GM19351 (cell line): Measurements from ENCODE around the gene INAFM2.
A peak's percentile ranks its signal among the peaks of the same experiment; 100 is the strongest.

ENCODE experiments used
- ATAC-seq: cut with Tn5 transposase; IDR thresholded peaks from one replicate; pipeline ENCODE4 v1.9.1; 2021; ENCODE audit warnings: mild to moderate bottlenecking, moderate library complexity; ENCODE audit not compliant: unreplicated experiment

The INAFM2 gene

DNA sequence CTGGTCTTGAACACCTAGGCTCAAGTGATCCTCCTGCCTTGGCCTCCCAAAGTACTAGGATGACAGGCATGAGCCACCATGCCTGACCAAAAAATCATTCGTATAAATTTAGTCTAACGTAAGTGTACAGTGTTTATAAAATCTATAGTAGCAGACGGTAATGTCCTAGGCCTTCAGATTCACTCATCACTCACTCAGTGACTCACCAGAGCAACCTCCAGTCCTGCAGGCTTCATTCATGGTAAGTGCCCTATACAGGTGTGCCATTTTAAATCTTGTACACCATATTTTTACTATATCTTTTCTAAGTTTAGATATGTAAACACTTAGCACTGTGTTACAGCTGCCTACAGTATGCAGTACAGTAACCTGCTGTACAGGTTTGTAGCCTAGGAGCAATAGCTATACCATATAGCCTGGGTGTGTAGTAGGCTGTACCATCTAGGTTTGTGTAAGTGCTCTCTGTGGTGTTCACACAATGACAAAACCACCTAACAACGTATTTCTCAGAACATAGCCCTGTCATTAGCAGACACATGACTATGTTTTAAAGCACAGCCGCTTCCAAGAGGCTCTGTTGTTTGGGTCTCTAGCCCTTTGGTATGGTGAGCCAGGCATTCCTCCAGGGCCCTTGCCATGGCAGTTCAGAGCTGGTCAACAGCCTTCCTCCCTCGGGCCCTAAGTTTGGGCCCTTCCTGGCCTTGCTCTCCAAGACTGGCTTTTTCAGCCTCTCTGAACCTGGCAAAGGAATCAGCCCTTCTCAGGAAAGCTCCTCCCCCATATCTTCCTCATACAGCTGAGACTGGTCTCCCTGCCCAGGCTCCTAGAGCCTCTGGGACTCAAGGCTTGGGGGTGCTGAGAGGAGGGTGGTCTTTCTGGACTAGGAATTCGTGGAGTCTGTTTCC, 19.2 kb downstream of the INAFM2 start:
- ATAC-seq: no peak

DNA sequence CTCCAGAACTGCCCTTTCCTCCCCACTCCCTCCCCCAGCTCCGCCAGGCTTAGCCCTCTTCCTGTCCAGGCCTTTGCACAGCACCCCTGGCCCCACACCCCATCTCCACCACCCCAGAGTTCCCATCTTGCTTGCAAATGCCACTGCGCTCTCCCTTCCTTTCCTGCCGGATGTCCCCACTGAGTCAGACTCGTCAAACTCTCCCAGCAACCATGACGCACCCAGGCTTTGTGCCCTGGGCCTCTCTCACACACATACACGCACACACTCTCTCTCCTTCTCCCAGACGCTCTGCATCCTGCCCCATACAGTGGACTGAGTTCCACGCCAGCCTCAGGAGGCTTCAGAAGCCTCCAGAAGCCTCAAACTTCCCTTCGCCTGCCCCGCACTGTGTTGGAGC, 20.0 kb downstream of the INAFM2 start:
- ATAC-seq: no peak

DNA sequence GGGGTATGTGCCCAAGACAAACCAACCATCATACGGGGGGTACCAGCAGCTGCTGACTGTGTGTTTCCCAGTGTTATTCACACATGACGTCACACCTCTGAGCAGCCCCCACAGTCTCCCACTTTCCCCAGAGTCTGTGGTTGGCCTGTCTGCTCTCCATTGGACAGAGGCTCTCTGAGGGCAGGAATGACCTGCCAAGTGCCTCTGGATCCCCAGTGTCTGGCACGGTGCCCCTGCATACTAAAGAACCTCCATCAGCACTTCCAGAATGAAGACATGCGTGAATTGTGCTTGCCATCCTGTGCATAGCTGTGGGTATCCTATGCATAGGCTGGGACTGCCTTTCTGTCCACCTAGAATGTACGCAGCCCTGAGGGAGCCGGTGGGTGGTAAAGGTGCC, 20.7 kb downstream of the INAFM2 start:
- no peak for ATAC-seq

DNA sequence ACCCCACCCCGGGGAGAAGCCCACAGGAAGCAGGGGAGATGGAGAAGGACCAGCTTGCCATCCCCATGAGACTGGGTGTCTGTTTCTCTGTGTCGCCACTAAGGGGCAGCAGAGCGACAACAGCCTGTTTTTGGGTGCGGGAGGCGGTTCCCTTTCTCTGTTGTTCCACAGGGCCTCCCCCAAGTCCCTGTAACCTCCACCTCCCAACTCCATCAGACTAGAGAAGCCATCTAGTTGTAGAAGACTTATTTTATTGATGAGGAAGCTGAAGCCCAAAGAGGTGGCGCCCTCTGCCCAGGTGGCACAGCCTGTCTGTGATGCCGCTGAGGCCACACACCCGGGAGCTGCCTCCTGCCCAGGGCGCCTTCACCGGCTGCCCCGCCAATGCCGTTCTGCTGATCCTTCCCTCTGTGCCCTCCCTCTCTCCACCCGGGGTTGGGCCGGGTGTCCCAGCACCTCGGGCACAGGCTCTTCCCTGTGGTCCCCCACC, 21.2 kb downstream of the INAFM2 start:
- ATAC-seq: no peak

DNA sequence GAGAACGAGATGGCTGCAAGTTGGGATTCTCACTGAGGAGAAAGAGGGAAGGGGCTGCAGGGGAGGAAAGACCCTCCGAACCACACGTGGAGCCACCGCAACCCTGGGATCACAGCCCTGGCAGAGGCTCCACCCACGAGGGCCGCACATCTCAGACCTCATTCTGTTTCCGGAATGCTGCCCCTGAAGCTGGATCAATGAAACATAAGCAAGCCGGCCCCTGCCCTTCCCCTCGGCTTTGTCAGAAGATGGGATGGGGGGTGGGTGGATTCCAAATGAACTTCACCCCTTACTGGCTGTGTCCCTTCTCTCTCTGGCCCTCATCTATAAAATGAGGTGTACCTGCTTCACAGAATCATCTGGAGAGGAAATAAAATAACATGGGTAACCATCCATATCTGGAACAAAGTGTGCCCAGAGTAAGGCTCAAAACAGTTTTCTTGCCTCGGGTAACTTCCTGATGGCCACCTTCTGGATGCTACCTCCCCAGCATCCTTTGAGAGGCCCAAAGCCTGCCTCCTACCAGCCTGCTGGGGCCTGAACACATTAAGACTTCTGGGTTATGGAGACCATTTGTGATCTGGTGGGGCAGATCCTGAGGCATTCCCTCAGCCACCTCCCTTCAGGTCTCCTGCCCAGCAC, 21.9 kb downstream of the INAFM2 start:
- ATAC-seq: no peak

DNA sequence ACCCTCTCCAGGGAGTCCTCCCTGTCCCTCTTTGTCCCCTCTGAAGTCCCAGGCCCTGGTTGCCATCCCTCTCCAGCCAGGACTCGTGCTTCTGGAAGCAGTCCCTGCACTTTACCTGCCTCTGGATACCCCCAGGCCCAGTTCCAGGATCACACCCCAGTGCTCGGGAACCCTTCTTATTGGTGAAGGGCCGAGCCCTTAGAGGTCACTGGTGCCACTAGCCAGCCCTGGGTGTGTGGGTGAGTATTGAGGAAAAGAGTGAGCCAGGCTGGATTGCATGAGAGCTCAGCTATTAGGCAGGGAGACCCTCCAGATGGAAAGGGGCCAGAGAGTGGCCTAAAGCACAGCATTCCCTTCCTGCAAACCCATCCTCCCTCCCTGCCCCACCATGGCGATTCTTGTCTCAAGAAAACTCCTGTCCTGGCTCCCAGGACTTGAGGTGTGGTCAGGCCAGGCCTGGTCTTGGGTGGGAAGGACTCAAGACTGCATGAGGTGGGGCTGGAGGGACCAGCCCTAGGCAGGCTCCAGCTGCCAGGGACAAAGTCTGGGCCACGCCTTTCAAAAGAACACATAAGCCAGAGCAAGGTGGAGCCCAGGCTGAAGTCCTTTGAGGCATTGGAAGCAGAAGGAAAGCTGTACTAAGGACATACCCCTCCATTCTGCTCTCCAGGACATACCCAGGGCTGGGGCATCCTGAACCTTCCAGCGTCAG, 22.5 kb downstream of the INAFM2 start:
- no peak for ATAC-seq

DNA sequence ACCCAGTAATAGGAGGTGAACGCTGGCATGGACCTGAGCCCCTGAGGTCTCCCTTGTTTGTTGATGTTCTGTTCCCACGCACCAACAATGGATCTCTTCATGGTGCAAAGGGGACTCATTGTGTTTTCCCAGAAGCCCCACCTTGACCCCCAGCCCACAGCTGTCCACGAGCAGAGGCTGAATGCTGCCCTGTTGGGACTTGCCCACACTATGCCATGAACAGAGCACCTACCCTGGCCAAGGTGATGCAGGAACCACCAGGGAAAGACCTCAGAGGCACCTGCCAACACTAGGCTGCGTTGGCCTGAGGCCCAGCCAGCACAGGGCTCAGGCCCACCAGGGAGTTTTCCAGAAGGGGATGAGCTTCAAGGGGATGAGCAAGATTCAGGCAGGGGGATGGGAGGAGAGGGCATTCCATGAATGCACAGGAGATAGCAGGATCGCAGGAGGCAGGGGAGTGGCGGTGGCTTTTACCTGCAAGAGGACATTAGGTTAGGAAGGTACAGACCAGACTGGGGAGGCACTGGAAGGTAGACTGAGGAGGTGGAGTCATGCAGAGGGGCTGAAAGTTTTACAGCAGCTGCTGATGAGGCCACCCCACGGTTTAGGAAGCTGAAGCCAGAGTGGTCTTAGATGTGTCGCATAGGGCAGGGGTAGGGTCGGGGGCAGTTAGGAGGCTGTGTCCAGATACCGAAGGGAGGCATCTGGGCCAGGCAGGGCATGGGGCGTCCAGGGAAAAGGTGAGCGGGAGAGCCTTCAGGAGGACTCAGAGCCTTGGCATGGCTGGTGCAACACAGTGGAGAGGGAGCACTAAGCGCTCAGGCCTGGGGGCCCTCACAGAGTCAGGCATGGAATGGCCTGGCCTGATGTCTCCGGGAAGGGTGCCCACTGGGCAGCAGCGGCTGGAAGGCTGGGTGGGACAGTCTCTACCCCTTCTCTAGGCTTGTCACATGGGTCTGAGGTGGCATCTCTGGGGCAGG, 23.4 kb downstream of the INAFM2 start:
- ATAC-seq: no peak

DNA sequence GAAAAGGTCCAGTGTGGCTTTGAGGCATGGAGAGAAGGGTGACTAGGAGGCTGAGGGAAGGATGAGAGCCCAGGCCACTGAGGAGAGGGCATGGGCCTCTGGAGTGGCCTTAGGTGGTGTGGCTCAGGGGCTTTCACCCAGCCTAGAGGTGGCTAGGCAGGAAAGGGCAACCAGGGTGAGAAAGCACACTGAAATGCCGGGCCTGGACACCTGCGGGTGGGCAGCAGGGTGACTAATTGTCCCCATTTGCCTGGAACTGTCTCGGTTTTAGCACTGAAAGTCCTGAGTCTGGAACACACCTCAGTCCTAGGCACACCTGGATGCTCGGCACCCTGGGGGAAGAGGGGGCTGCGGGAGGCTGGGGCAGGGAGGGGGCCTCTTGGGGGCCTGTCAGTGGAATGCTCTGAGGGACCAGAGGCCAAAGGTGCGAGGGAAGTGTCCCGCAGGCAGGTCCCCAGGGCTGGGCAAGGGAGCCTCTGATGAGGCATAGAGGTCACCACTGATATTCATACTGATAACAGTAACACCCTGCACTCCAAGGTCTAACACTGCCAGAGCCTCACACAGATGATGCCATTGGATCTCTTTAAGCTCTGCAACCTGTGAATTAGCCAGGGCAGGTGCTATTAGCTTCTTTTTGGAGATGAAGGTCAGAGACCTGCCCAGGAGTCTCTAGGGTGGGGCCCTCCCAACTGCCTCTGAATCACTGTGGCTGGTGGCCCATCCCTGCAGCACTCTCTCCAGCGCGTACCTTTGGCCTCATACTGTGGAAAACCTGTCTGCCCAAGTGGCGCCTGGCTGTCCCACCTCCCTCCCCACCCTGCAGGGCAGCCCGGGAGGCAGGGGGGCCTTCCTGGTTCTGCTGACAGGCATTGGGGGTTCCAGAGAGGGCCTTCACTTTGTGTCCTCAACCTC, 24.3 kb downstream of the INAFM2 start:
- no peak for ATAC-seq

DNA sequence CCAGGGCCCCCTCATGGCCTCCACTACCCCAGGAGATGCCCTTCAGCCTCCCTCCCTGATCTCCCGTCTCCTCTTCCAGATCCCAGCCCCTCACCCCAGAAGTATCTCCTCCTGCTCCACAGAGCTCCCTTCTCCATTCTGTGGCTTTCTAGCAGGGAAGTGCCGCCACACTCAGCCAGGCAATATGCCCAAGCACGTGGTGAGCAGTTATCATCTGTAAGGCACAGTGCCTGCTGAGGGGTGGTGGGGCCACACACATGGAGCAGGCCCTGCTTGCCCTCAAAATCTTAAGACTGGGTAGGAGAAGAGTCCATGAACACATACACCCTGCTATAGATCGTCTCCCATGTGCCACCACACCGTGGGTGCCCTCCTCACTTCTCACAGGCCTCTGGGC, 25.0 kb downstream of the INAFM2 start:
- no peak for ATAC-seq

DNA sequence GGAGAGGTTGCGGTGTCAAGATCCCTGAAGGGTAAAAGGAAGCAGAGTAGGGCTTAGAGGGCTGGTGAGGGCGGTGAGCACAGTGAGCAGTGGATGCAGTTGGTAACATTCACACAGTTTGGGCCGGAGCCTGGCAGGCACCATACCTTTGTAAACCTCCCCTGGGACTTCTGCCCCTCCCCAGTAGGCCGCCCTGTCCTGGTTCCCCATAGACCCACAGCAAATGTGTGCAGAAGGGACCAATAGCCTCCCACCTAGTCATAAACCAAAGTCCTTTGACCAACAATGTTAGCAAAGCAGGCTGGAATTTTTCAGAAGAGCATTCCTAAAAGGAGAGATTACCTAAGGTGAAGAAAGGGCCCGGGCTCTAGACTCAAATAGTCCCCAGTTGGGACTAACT, 25.7 kb downstream of the INAFM2 start:
- no peak for ATAC-seq

DNA sequence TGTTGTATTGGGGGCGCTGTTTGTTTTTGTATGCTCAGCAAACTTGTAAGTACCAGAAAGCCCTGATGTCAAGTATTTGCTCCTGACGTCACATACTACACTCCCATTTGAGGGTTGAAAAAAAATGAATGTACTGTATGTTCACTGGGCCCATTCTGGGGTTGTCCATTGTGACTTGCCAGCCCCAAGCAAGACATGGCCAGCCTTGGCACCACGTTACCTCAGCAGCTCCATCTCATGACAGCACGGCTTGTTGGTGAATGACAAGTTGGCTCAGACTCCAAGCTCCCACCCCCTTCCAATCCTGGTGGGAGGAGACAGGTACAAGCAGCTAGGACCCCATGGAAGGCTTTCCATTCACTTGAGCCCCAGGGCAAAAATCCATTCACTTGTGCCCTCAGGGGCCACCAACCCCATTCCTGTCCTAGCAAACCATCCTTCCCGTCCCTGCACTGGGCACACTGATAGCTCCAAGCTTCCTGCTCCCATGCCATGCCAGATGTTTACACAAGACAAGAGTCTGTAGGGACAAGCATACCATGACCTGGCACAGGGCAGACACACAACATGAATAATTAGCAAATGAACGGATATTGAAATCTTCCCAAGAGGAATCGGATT, 28.9 kb downstream of the INAFM2 start:
- ATAC-seq: no peak

DNA sequence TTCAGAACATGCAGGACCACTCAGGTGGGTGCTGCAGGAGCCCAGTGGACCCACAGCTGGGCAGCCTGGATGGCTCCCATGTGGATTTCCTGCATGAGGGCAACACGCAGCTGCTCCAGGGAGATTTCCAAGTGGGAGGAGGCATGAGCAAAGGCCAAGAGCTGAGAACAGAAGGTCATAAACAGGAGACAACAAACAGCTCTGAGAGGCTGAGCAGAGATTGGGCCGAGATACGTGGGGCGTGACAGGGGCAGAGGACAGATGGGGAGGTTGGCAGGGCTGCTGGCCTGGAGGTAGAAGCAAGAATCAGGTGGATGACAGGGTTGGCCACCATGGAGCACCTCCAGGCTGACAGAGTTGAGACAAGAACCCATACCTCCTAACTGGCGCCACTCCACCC, 30.2 kb downstream of the INAFM2 start:
- no peak for ATAC-seq

DNA sequence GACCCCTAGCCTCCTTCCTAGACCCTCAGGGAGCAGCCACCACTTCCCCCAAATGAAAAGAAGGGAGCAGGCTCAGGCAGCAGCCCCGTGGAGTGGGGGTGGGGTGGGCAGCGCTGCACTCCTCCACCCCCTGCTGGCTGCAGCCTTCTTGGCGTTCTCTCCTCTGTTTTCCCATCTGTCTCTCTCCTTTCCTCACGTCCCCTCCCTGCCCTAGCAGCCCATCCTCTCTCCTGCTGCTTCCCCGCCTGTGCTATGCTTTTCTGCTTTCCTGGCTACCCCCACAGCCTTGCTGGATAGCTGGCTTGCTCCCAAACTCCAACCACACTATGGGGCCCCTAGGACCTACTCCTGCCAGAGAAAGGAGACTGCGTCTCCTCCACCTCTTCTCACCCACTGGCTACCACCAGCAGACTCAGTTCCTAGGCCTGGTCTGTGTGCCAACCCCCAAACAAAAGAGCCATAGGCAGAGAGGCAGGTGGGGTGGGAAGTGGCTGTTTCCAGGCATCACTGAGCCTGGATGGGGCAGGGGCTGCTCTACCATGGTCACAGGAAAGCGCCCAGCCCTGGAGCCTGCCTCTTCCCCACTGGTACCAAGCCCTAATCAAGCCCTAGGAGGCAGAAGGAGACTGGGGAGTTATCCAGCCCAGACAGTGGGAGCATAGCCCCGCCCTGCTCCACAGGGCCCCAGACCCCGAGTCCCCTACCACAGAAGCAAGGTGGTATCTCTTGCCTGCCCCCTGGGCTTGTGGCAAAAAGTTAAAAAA, 31.1 kb downstream of the INAFM2 start:
- ATAC-seq: no peak

DNA sequence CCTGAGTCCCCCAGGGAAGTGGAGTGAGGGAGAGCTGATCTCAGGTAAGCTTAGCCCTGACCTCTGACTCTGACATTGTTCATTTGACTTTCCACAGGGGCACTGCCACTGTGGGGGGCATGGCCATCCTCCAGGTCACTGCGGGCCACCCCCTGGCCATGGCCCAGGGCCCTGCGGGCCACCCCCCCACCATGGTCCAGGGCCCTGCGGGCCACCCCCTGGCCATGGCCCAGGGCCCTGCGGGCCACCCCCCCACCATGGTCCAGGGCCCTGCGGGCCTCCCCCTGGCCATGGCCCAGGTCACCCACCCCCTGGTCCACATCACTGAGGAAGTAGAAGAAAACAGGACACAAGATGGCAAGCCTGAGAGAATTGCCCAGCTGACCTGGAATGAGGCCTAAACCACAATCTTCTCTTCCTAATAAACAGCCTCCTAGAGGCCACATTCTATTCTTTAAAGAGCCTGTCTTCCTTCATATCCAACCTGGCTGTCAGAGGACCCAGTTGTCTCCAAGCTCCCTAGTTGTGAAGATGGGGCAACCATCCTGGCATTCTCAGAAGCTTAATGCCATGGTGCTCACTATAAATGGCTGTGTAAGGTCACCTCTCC, 32.6 kb downstream of the INAFM2 start:
- no peak for ATAC-seq

DNA sequence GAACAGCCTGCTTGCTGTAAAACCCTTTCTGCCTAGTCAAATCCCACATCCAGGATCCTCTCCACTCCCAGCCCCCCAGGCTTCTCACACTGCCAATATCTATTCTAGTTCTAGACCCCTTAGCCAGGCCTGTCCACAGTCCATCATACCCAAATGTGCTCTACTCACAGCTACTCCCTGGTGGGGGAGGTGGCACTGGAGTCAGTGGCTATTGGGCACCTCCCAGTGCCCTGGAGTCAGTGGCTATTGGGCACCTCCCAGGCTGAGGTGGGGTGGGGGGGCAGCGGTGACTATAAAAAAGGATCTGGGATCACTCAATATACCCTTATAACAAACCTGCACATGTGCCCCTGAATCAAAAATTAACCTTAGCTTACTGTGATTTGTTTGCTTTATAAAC, 33.8 kb downstream of the INAFM2 start:
- no peak for ATAC-seq

DNA sequence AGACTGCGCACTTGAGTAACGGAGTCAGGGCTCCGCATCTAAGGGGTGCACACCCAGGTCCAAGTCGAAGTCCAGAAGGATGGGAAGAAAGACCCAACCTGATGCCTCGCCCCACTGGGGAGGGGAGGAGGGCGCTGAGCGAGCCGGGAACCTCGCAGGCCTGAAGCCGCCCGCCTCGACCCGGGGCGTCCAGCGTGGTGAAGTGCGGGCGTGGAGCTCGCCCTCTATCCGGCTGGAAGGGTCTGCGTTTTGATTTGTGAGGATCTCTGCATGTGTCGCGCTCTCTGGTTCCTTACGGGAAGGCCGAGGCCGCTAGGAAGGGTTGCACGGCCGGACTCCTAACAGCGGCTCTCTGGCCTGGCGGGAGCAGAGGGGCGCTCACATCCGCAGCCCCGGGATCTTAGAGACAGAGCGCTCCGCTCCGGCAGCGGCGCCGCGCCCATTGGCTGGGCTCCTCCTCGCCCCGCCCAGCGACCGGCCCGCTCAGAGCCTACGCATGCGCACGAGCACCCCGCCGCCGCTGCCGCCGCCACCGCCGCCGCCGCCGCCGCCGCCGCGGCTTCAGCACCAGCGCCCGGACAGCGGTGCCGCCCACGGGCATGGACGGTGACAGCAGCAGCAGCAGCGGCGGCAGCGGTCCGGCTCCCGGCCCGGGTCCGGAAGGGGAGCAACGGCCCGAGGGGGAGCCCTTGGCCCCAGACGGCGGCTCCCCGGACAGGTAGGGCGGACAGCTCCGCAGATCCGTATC, 34.4 kb downstream of the INAFM2 start, which contains the start of gene DISP2:
TSS of gene DISP2 (plus strand) at position 497 of the 748 bp plus-strand sequence. CDS start at position 600, 103 bp downstream.
- ATAC-seq: peak; percentile 91
